Mesendoderm (in vitro differentiated cells): Measurements from ENCODE around the gene CCSAP.

Source experiments
- DNase-seq: peaks from one replicate; pipeline ENCODE4 v3.0.0; 2013
- H2AK5ac ChIP-seq: 2 replicates; pipeline ENCODE4 v1.6.1; 2013; ENCODE audit warnings: low read length, inconsistent platforms
- H2BK120ac ChIP-seq: 2 replicates; pipeline ENCODE4 v1.6.1; 2013; ENCODE audit warnings: low read depth, mild to moderate bottlenecking, low read length, moderate library complexity, mixed read lengths
- H2BK15ac ChIP-seq: replicated peaks from 2 replicates; pipeline ENCODE4 v1.6.1; 2013; ENCODE audit warnings: low read depth, mild to moderate bottlenecking, moderate library complexity
- H2BK5ac ChIP-seq: 2 replicates; pipeline ENCODE4 v1.6.1; 2013; ENCODE audit warnings: low read length, inconsistent platforms
- H3K18ac ChIP-seq: 2 replicates; pipeline ENCODE4 v1.6.1; 2013; ENCODE audit warnings: mild to moderate bottlenecking, low read length, mixed read lengths
- H3K23ac ChIP-seq: one replicate; pipeline ENCODE4 v1.6.1; 2013; ENCODE audit warnings: low read length
- H3K27ac ChIP-seq: 2 replicates; pipeline ENCODE4 v1.5.1; 2013; ENCODE audit warnings: low read depth, mild to moderate bottlenecking, inconsistent platforms, low read length, moderate library complexity
- H3K27me3 ChIP-seq: 2 replicates; pipeline ENCODE4 v1.6.1; 2013; ENCODE audit warnings: low read length, control low read depth, mild to moderate bottlenecking, inconsistent platforms; ENCODE audit not compliant: insufficient read depth, poor library complexity
- H3K36me3 ChIP-seq: 2 replicates; pipeline ENCODE4 v1.6.1; 2013; ENCODE audit warnings: low read length, inconsistent platforms; ENCODE audit not compliant: control insufficient read depth, insufficient read depth
- H3K4ac ChIP-seq: one replicate; pipeline ENCODE4 v1.6.1; 2013; ENCODE audit warnings: low read depth, mild to moderate bottlenecking, low read length, moderate library complexity
- H3K4me1 ChIP-seq: 2 replicates; pipeline ENCODE4 v1.6.1; 2013; ENCODE audit warnings: low read depth, low read length, inconsistent platforms; ENCODE audit not compliant: control insufficient read depth
- H3K4me2 ChIP-seq: 2 replicates; pipeline ENCODE4 v1.6.1; 2013; ENCODE audit warnings: low read length
- H3K4me3 ChIP-seq: 2 replicates; pipeline ENCODE4 v1.5.1; 2013; ENCODE audit warnings: mild to moderate bottlenecking, low read length
- H3K56ac ChIP-seq: one replicate; pipeline ENCODE4 v1.6.1; 2013; ENCODE audit warnings: low read length
- H3K79me1 ChIP-seq: 2 replicates; pipeline ENCODE4 v1.6.1; 2013; ENCODE audit warnings: low read length, inconsistent platforms
- H3K79me2 ChIP-seq: 2 replicates; pipeline ENCODE4 v1.6.1; 2013; ENCODE audit warnings: mild to moderate bottlenecking, low read length; ENCODE audit not compliant: control insufficient read depth, insufficient read depth
- H3K9ac ChIP-seq: 2 replicates; pipeline ENCODE4 v1.6.1; 2013; ENCODE audit warnings: low read length, inconsistent platforms
- H4K5ac ChIP-seq: one replicate; pipeline ENCODE4 v1.6.1; 2013; ENCODE audit warnings: low read length
- H4K8ac ChIP-seq: one replicate; pipeline ENCODE4 v1.6.1; 2013; ENCODE audit warnings: low read depth, mild to moderate bottlenecking, control low read depth, low read length, moderate library complexity
- WGBS: extraction: QIAGEN DNeasy Blood & Tissue Kit; methylation state at CpG from one replicate; pipeline ENCODE4 v1.1.7; 2013; ENCODE audit warnings: low lambda C conversion rate, missing lambda C conversion rate; ENCODE audit not compliant: insufficient coverage; ENCODE audit errors: extremely low coverage; 5-methylcytosine and 5-hydroxymethylcytosine counted together

The CCSAP gene

GRCh38 chr1:229287267-229287666 lies 55.6 kb downstream of the CCSAP start:
- Histone ChIP-seq H3K36me3 (peaks cover 3% of the 10 kb centered on the region), H2AK5ac (no peak overlapping the region), H3K56ac (no peak overlapping the region), H3K18ac (no peak overlapping the region), H2BK120ac (no peak overlapping the region), H2BK15ac (no peak overlapping the region), H4K8ac (no peak overlapping the region), H3K4me3 (no peak overlapping the region), H2BK5ac (no peak overlapping the region), H3K4me2 (no peak overlapping the region), H4K5ac (no peak overlapping the region), H3K9ac (no peak overlapping the region), H3K79me1 (peaks cover 9% of the 10 kb centered on the region), H3K27me3 (no peaks in the 10 kb centered on the region), H3K79me2 (peaks cover 7% of the 10 kb centered on the region), H3K4ac (no peak overlapping the region), H3K4me1 (no peaks in the 10 kb centered on the region), H3K23ac (no peak overlapping the region), H3K27ac (no peak overlapping the region)
- no peak for DNase-seq
- WGBS, result no CpG with 5 or more reads among the region's 1 CpG

DNA sequence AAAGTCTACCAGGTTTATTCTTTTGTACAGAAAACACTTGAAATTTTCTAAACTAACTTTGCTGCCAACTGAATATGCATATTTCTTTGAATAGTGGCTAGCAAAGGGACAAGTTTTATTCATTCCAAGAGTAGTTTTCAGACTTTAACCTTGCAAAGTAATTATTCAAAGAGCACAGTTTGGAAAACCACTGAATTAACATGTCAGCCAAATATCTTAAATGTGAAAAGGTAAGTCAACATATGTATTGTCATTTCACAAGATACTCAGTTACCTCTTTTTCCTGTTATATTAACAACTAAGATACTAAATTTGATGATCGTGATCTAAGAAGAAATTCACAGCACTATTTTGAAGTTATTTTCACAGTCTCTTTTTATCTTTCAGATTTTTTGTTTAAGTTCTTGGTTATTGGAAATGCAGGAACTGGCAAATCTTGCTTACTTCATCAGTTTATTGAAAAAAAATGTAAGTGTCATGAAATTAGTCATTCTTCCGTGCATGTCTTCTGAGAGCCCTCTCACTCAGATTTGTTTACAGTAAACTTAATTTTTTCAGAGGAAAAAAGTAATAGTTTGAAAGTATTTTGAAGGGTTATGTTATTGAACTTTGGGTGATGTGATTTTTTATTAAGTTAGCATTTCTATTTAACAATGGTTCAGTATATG lies 56.6 kb downstream of the CCSAP start:
- peaks cover 2% of the 10 kb centered on the region for H3K36me3 ChIP-seq
- H4K8ac ChIP-seq, result no peak overlapping the region
- no peak overlapping the region for H2BK15ac ChIP-seq
- no peak overlapping the region for H3K18ac ChIP-seq
- no peak overlapping the region for H3K27ac ChIP-seq
- H2BK120ac ChIP-seq, result no peak overlapping the region
- H3K4me3 ChIP-seq, result no peak overlapping the region
- H3K27me3 ChIP-seq, result no peaks in the 10 kb centered on the region
- H3K4me2 ChIP-seq, result no peak overlapping the region
- no peak for DNase-seq
- no peak overlapping the region for H3K4ac ChIP-seq
- H2AK5ac ChIP-seq, result no peak overlapping the region
- no peak overlapping the region for H3K9ac ChIP-seq
- H3K4me1 ChIP-seq, result no peaks in the 10 kb centered on the region
- H4K5ac ChIP-seq, result no peak overlapping the region
- WGBS, result no CpG with 5 or more reads among the region's 2 CpGs
- no peak overlapping the region for H2BK5ac ChIP-seq
- H3K79me1 ChIP-seq, result peaks cover 9% of the 10 kb centered on the region
- peaks cover 7% of the 10 kb centered on the region for H3K79me2 ChIP-seq
- no peak overlapping the region for H3K56ac ChIP-seq
- H3K23ac ChIP-seq, result no peak overlapping the region

DNA sequence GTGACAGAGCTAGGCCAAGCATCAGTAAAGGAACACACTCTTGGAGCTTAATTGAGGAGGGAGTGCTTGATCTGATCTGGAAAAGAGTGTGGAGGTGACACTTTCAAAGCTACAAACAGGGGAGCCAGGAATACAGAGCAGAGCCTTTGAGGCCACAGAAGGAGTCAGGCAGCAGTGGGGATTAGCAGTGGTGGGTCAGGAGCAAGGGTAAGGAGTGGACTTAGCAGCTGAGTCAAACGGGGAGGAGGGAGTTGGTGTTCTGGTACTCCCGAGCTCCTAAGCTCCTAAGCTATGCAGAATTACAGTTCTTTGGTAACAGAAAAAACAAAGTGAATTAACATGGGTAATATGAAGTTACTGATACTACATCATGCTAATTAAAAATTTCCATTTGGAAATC lies 57.4 kb downstream of the CCSAP start:
- WGBS, result no CpG with 5 or more reads among the region's 2 CpGs
- H2BK15ac ChIP-seq, result no peak overlapping the region
- H3K4me1 ChIP-seq, result no peaks in the 10 kb centered on the region
- no peak overlapping the region for H3K4me2 ChIP-seq
- no peak overlapping the region for H2BK5ac ChIP-seq
- H2BK120ac ChIP-seq, result no peak overlapping the region
- H2AK5ac ChIP-seq, result no peak overlapping the region
- H3K79me1 ChIP-seq, result peaks cover 9% of the 10 kb centered on the region
- no peak overlapping the region for H3K23ac ChIP-seq
- H3K4me3 ChIP-seq, result no peak overlapping the region
- no peaks in the 10 kb centered on the region for H3K27me3 ChIP-seq
- peaks cover 7% of the 10 kb centered on the region for H3K79me2 ChIP-seq
- no peak overlapping the region for H3K4ac ChIP-seq
- no peak overlapping the region for H3K56ac ChIP-seq
- H4K8ac ChIP-seq, result no peak overlapping the region
- H3K18ac ChIP-seq, result no peak overlapping the region
- H3K27ac ChIP-seq, result no peak overlapping the region
- H3K36me3 ChIP-seq, result no peaks in the 10 kb centered on the region
- DNase-seq, result no peak
- no peak overlapping the region for H3K9ac ChIP-seq
- H4K5ac ChIP-seq, result no peak overlapping the region

GRCh38 chr1:229284887-229285286 lies 58.0 kb downstream of the CCSAP start:
- H3K79me1 ChIP-seq, result peaks cover 9% of the 10 kb centered on the region
- H3K4me2 ChIP-seq, result no peak overlapping the region
- peaks cover 7% of the 10 kb centered on the region for H3K79me2 ChIP-seq
- no peaks in the 10 kb centered on the region for H3K36me3 ChIP-seq
- no peak overlapping the region for H2AK5ac ChIP-seq
- no peak for DNase-seq
- no peak overlapping the region for H3K4me3 ChIP-seq
- no peak overlapping the region for H3K23ac ChIP-seq
- H2BK5ac ChIP-seq, result no peak overlapping the region
- no peak overlapping the region for H4K5ac ChIP-seq
- H3K27ac ChIP-seq, result no peak overlapping the region
- no peaks in the 10 kb centered on the region for H3K27me3 ChIP-seq
- H3K9ac ChIP-seq, result no peak overlapping the region
- no peak overlapping the region for H3K56ac ChIP-seq
- no peak overlapping the region for H2BK15ac ChIP-seq
- no peak overlapping the region for H3K4ac ChIP-seq
- no peak overlapping the region for H4K8ac ChIP-seq
- no peak overlapping the region for H3K18ac ChIP-seq
- H2BK120ac ChIP-seq, result no peak overlapping the region
- no CpG with 5 or more reads among the region's 3 CpGs for WGBS
- H3K4me1 ChIP-seq, result no peaks in the 10 kb centered on the region

DNA sequence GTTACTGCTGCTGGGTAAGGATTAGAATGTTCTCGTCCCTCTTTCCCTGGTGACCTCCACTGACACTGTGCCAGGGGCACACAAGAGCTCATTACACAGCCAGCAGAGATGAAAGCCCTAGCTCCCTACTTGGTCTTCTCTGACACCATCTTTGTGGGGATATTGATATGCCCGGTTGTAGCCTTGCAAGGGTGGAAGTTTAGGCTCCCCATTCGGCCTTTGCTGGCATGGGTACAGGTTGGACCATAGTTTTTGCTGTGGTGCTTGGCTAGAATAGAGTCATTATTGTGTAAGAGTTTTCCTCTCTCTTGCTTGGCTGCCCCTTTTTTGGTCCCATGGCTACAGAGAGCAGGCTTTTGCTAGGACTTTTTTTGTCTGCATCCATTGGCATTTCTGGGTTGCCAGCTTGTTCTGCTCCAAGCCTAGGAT lies 59.6 kb downstream of the CCSAP start:
- DNase-seq, result no peak
- no peaks in the 10 kb centered on the region for H3K36me3 ChIP-seq
- H2AK5ac ChIP-seq, result no peak overlapping the region
- H2BK15ac ChIP-seq, result no peak overlapping the region
- WGBS, result no CpG with 5 or more reads among the region's 3 CpGs
- no peak overlapping the region for H3K23ac ChIP-seq
- no peak overlapping the region for H3K27ac ChIP-seq
- H3K18ac ChIP-seq, result no peak overlapping the region
- peaks cover 7% of the 10 kb centered on the region for H3K79me2 ChIP-seq
- no peaks in the 10 kb centered on the region for H3K27me3 ChIP-seq
- H3K9ac ChIP-seq, result no peak overlapping the region
- H3K4me3 ChIP-seq, result no peak overlapping the region
- H4K8ac ChIP-seq, result no peak overlapping the region
- no peak overlapping the region for H2BK120ac ChIP-seq
- peaks cover 11% of the 10 kb centered on the region for H3K79me1 ChIP-seq
- no peaks in the 10 kb centered on the region for H3K4me1 ChIP-seq
- no peak overlapping the region for H3K4me2 ChIP-seq
- no peak overlapping the region for H3K56ac ChIP-seq
- H3K4ac ChIP-seq, result no peak overlapping the region
- H4K5ac ChIP-seq, result no peak overlapping the region
- no peak overlapping the region for H2BK5ac ChIP-seq

DNA sequence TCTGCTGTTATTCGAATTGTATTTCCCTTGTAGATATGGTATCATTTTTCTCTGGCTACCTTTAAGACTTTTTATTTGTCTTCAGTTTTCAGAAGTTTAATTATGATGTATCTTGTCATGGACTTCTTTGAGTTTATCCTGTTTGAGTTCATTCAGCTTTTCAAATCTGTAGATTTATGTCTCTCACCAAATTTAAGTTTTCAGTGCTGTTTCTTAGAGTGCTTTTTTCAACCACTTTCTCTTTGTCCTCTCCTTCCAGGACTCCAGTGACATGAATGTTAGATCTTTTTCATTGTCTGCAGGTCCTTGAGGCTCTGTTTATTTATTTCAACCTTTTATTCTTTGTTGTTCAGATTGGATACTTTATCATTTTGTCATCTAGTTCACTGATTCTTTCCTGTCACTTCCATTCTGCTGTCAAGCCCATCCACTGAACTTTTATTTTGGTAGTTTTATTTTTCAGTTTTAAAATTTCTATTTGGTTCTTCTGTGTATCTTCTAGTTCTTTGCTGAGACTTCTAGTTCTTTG lies 60.5 kb downstream of the CCSAP start:
- no peak overlapping the region for H2BK15ac ChIP-seq
- H3K4me3 ChIP-seq, result no peak overlapping the region
- H3K4me2 ChIP-seq, result no peak overlapping the region
- H3K4ac ChIP-seq, result no peak overlapping the region
- no peak overlapping the region for H2BK120ac ChIP-seq
- no peaks in the 10 kb centered on the region for H3K36me3 ChIP-seq
- H3K79me2 ChIP-seq, result peaks cover 9% of the 10 kb centered on the region
- H3K27me3 ChIP-seq, result no peaks in the 10 kb centered on the region
- no peak overlapping the region for H3K9ac ChIP-seq
- H3K27ac ChIP-seq, result no peak overlapping the region
- H4K8ac ChIP-seq, result no peak overlapping the region
- no peak for DNase-seq
- H3K18ac ChIP-seq, result no peak overlapping the region
- H3K4me1 ChIP-seq, result no peaks in the 10 kb centered on the region
- no CpG with 5 or more reads among the region's 1 CpG for WGBS
- H2AK5ac ChIP-seq, result no peak overlapping the region
- no peak overlapping the region for H3K56ac ChIP-seq
- H3K23ac ChIP-seq, result no peak overlapping the region
- peaks cover 16% of the 10 kb centered on the region for H3K79me1 ChIP-seq
- no peak overlapping the region for H2BK5ac ChIP-seq
- H4K5ac ChIP-seq, result no peak overlapping the region
